ENCODE data around the gene TCEAL8.

TCEAL8 gene

GRCh38 chrX:103212749-103213457, 42.1 kb downstream of the TCEAL8 start:
- DNase-seq, result no peak

- peak; percentile 1 for DNase-seq
Measured at GRCh38 chrX:103211012-103211715, 43.8 kb downstream of the TCEAL8 start.

GRCh38 chrX:103210056-103210455, 44.9 kb downstream of the TCEAL8 start:
- DNase-seq, result no peak

Measured in NCI-H526 treated with DMSO at 0.1 percent for 48 hours (cell line).